ENCODE data around the gene YDJC. TPM values are rescaled to one million over a fixed set of nuclear protein-coding genes. Genes with fewer than 3 reads are reported as not detected.
"Not testable (repeated sequence)": the region's sequence is repeated elsewhere in the genome, so short reads cannot be mapped to it uniquely, and the experiment has no call there.

The YDJC gene
- total RNA-seq, 1 donor from 2014 or later: 34.8 TPM

DNA sequence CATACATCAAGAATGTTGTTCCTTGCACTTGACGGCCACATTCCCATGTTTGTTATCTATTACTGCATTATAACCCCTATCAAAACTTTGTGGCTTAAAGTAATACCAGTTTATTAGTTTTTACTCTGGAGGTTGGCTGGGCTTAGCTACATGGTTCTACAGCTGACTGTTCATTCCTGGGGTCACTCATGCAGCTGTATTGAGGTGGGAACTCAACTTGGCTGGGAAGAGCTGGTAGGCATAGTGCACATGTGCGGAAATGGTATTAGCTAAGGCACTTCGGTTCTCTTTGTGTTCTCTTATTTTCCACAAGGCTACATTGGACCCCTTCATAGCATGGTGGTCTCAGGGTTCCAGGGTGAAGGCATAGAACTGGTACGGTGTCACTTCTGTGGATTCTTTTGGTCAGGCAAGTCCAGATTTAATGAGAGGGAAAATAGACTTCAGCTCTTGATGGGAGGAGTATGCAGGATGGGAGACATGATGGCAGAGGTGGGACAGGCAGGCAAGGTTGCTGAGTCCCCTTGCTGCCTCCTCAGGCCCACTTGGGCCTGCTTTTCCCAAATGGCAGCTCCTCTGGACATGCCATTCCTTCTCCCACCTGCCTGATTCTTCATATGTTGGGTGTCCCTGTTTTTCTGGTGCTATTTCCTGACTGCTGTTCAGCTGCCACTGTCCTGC lies 16.1 kb downstream of the YDJC start:
- intact Hi-C loops (cut with micrococcal nuclease): loop anchor here (5.0 kb wide), 1 partner anchor 41 kb away; no protein-coding TSS in a partner anchor

DNA sequence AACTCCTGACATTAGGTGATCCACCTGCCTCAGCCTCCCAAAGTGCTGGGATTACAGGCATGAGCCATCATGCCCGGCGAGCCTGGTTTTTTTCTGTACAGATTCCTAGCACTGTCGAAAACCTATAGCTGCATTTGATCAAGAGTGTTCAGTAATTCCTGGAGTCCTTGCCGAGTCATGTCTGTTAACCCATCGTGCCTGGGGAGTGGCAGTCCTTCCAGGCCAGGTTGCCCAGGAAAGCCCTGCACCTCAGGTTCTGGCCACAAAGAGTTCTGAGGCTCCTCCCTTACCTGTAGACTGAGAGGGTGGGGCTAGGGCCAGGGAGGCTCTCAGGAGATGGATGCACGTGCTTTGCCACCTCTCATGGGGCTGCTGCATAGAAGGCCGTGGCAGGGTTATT lies 17.0 kb downstream of the YDJC start:
- intact Hi-C loops (cut with micrococcal nuclease): loop anchor here (5.0 kb wide), 1 partner anchor 41 kb away; no protein-coding TSS in a partner anchor

DNA sequence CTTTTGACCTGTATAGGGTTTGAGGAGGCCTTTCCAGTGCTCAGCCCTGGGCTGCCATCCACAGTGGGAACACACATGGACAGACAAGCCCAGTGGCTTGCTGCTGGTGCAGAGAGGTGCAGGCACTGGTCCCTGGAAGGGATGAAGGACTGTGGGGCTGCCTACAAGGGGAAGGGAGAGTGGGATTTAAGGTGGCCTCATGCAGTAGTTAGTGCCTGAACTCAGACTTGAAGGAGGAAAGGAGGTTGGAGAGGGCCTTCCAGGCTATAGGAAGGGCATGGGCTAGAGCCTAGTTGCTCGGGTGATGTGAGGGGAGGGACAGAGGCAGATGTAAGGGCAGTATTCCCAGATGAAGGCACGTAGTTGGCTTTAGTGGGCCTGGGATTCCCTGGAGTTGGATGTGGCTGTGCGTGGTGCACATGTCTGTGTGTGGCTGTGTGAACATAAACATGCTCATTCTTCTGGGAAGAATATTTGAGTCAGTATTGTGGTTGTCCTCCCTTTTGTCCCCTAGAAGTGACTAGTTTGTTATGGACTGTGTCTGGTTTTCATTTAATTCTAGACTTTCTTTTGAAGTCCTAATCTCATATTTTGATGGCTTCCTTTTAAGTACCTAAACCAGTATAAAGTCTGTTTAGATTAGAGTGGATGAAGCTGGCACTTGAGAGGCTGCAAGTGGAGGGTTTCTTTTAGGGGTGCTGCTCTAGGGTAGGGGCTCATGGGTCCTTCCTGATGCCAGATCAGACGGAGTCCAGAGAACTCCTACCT lies 18.4 kb downstream of the YDJC start:
- intact Hi-C loops (cut with micrococcal nuclease): loop anchor here (5.0 kb wide), 1 partner anchor 39 kb away; no protein-coding TSS in a partner anchor

DNA sequence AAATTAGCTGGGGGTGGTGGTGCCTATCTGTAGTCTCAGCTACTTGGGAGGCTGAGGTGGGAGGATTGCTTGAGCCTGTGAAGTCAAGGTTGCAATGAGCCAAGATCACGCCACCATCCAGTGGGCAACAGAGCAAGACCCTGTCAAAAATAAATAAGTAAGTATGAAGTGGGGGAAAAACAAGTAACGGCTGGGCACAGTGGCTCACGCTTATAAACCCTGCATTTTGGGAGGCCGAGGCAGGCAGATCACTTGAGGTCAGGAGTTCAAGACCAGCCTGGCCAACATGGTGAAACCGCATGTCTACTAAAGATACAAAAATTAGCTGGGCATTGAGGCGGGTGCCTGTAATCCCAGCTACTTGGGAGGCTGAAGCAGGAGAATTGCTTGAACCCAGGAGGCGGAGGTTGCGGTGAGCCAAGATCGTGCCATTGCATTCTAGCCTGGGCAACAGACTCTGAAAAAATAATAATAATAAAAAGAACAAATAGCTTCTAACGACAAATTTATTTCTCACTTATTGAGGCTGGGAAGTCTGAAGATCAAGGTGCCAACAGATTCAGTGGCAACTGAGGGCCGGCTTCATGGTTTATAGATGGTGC lies 20.2 kb downstream of the YDJC start:
- intact Hi-C loops (cut with micrococcal nuclease): loop anchor here (5.0 kb wide), 1 partner anchor 37 kb away; no protein-coding TSS in a partner anchor

DNA sequence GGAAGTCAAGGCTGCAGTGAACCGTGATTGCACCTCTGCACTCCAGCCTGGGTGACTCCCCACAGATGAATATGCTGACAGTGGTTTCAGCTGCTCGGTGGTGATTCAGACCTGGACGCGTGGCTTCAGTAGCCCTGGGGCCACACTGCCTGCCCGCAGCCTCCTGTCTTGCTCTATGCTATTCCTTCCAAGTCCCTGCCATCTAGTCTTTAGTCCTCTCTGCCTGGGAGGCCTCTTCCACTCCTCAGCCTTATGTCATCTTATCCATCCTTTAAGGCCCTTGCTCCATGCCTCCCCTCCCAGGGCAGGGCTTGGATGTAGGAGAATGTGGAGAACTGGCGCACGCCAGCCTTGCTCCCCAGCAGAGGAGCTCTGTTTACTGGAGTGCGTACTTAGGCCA lies 23.0 kb downstream of the YDJC start:
- intact Hi-C loops (cut with micrococcal nuclease): no loop called here

DNA sequence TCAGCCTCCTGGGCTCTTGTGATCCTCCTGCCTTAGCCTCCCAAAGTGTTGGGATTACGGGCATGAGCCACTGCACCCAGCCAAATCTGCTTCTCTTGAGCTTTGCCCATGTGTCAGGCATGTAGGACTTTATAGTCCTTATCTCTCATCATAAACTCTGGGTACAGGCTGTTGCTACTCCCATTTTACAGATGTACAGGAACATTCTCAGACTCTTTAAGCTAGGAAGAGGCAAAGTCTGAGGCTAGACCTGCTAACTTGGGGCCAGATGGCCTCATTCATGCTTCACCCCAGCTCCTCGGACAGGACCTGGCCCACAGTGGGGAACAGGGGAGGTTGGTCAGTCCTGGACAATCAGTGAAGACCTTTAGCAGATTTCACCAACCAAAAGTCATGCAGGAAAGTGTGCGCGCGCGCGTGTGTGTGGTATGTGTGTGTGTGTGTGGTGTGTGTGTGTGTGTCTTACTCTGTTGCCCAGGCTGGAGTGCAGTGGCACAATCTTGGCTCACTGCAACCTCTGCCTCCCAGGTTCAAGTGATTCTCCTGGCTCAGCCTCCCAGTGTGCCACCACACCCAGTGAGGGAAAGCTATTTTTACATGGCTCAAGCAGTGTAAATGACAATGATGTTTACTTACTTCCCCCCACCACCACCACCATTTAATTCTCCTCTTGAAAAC lies 23.8 kb downstream of the YDJC start:
- intact Hi-C loops (cut with micrococcal nuclease): no loop called here

DNA sequence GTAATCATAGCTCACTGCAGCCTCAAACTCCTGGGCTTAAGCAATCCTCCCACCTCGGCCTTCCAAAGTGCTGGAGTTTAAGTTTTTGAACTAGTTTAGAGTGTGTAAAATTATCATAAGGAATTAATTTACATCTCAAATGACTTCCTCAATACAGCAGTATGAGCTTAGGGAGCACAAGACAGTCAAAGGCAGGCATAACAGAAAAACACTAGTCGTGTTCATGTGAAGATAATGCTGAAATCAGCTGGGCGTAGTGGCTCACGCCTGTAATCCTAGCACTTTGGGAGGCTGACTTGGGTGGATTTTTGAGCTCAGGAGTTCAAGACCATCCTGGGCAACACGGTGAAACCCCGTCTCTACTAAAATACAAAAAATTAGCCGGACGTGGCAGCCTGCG lies 25.8 kb downstream of the YDJC start:
- intact Hi-C loops (cut with micrococcal nuclease): no loop called here

DNA sequence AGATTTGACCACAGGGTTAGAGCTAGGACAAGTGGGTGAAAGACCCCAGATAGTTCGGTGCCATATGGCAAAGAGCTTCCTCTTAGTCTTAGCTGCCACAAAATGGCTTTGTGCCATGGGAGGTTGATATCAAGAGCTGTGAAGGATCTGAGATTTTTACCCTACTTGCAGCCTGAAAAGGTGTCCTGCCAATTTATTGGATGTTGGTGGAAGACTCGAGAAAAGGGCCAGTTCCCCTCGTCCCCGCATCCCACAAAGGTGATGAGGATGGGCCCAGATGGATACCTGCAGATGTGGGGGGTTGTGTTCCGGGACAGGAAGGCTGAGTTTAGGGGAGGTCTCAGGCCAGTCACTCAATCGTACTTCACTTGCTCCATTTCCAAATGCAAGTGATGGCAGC lies 27.2 kb downstream of the YDJC start:
- intact Hi-C loops (cut with micrococcal nuclease): no loop called here

DNA sequence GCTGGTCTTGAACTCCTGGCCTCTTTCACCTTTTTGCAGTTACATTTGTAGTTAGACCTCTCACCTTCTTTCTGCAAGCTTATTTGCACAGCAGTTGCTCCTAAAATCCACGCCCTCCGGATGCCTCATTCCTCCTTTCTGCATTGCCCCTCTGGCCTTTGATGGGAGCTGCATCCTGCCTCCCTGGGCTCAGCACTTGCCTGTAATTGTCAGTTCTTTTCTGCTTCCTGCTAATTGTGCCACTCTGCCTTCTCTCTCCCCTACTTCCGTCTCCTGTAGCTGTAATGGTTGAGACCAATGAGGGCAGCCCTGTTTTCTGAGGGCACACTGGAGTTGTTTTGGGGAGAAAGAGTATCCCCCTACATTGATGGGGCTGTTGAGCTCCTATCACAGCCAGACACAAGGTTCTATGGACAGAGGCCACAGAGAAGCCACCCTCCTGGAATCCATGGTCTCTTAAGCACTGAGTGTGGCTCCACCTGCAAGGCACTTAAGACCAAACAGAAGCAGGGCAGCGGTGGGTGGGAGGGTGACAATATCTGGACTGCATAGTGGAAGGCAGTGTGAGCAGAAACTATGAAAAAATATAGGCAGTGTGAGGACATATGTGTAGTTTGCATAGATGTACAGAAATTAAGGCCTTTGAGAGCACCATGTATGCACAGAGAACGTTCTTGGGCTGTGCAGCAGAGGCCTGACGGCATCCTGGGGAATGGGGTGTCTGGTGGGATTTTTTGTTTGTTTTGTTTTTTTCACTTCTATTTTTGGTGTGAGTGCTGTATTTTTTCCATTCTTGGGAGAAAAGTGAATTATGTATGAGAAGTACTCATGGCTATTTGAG lies 30.5 kb downstream of the YDJC start:
- intact Hi-C loops (cut with micrococcal nuclease): no loop called here

DNA sequence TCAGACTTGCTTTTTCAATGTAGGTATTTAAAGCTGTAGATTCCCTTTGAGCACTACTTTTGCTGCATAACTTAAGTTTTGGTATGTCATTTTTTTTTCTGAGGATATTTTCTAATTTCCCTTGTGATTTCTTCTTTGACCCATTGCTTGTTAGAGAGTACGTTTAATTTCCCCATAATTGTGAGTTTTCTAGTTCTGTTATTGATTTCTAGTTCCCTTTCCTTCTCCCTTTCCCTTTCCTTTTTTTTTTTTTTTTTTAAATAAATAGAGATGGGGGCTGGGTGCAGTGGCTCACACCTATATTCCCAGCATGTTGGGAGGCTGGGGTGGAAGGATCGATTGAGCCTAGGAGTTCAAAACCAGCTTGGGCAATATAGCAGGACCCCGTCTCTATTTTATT lies 31.5 kb downstream of the YDJC start:
- intact Hi-C loops (cut with micrococcal nuclease): no loop called here

DNA sequence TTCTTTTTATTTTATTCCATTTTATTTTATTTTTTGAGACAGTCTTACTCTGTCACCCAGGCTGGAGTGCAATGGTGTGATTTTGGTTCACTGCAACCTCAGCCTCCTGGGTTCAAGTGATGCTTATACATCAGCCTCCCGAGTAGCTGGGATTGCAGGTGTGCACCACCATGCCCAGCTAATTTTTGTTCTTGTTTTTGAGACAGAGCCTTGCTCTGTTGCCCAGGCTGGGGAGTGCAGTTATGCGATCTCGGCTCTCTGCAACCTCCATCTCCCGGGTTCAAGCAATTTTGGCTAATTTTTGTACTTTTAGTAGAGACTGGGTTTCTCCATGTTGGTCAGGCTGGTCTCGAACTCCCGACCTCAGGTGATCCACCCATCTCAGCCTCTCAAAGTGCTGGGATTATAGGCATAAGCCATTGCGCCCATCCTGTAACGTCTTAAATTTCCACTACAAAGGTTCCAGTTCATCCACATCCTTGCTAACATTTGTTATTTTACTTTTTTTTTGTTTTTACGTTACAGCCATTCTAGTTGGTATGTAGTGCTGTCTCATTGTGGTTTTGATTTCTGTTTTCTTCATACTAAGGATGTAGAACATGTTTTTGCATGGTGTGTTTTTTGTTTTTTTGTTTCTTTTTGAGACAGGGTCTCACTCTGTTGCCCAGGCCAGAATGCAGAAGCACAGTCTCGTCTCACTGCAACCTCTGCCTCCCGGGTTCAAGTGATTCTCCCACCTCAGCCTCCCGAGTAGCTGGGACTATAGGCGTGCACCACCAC lies 33.3 kb downstream of the YDJC start:
- intact Hi-C loops (cut with micrococcal nuclease): not testable (repeated sequence)

DNA sequence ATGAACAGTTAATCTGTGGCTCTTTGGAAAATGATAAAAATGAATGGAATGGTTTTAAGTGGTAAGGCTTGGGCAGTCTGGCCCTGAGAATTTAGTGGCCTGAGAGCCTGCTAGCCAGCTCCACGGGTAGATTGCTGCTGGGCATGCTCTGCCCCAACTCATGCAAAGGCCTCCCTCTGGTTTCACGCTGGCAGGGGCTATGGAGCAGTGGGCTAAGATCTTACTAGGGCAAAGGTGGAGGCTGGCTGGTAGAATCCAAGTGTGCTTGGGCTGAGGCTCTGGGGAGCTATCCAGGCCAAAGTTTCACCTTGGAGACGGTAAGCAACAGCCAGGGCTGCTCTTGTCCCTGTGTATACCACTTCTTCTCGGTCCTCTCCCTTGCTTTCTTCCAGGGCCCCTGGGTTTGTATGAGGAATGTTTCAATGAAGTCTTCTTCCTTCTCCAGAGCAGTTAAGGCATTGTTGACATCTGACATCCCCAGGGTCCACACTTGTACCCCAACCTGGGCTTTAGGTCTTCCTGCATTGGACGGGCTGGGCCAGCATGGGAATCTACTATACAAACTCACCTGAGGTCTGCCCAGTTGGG lies 34.9 kb downstream of the YDJC start:
- intact Hi-C loops (cut with micrococcal nuclease): no loop called here

DNA sequence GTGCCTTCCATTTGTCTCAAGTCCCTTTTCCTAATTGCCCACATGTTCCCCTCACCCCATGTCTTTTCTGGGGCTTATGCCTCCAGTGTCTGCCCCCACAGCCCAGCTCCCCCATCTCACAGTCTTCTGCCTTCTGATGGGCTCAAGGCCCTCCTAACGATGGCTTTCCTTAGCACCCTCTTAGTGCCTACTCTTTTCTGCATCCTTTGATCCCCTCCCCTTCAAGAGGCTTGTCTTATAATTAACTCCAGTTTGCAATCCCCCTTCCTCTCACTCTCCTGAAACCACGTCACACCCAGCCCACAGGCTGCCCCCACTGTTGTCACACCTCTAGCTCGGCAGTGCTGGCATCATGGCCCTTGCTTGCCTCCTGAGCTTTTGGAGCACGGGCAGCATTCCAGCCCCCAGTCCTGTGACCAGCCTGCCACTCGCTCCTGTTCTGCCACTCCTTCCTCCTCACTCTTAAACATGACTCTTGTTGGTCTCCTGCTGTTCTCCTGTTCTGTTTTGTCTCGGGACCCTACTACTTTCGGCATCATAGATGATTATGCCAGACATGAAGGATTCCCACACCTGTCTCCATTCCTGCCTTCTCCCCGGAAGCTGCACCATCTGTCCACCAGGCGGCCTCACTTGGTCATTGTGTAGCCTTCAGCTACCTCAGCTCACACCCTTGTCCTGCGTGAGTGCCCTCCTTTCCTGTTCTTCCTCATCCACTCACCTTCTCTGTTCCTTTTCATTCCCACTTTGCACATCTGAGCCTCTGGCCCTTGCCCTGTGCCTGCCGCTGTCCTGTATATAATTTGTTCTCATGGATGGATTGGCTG lies 36.2 kb downstream of the YDJC start:
- intact Hi-C loops (cut with micrococcal nuclease): no loop called here

DNA sequence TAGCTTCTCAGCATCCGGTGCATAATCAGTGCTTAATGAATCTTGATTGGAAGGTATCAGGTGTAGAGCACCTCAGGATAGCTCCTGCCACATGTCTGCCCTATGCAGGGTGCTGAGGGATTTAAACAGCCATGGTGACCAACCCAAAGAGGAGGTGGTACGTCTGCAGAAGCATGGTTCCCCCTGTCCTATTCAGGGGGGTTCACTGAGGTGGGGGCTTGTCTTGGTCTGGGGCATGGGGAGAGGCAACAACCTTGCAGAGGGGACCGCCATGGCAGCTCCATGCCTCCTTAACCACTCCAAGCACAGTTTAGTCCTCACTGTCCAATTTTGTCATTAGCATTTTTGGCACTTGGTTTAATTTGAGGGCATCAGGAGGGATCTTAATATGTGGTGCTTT lies 37.4 kb downstream of the YDJC start:
- intact Hi-C loops (cut with micrococcal nuclease): no loop called here

DNA sequence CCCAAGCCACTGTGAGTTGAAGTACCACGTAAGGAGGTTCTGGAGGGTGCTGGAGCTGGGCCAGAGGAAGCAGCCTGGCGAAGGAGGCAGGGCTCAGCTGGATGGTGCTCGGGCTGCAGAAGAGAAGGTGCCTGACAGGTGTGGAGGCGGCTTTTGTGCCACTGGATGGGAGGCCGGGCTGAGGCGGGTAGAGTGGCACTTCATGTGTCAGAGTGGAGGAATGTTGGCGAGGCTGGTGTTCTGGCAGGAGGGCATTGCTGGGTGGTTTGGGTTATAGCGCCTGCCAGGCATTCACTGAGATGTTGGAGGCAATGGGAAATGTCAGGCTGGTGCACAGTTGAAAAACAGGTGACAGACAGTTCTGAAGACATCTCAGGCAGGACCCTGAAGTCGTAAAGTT lies 38.1 kb downstream of the YDJC start:
- intact Hi-C loops (cut with micrococcal nuclease): no loop called here

DNA sequence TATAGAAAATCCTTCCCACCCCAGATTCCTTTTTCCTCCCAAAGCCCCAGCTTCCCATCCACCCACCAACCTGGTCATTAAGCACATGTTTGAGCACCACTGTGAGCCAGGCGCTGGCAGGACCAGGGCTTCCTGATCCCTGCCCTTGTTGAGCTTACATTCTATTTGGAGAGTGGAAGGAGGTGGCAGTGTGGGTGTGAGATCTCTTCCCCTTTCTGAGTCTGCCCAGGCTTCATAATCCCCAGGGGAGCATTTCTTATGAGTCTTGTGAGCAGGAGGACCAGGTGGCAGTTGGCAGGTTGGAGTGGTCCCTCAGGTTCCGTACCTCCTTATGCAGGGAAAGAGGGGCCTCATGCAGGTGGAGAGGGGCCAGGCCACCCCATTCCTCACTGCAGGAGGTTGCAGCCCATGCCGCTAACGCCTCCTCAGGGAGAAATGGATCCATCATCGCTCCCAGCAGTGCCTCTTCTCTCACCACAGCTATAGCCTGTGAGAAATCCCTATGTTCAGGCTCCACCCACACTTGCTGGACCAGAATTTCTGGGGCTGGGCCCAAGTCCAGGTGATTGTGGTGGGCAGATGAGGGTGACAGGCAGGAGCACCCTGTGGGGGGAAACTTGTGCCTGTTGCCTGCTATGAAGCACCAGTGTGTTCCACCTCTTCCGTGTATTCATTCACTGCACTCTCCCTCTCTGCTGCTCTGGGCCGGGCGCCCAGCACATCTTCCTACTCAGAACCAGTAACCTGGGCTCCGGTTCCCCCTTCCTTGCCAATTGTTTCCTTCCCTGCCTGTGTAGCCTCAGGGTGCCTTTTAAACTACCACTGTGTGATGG lies 38.8 kb downstream of the YDJC start:
- intact Hi-C loops (cut with micrococcal nuclease): no loop called here

DNA sequence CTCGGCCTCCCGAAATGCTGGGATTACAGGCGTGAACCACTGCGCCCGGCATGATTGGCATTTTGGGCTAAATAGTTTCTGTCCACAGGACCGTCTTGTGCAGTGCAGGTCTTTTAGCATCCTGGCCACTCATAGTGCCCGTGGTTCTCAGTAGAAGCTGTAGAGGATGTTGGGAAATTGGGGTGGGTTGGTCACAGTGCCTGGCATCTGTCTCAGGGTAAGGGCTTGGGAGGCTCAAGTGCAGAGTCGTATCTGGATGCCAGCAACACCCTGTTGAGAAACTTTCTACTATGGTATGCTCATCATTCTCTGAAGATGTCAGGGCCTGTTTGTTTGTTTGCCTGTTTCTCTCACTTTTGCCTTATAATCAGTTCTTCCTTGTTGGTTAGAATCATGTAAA lies 40.4 kb downstream of the YDJC start:
- intact Hi-C loops (cut with micrococcal nuclease): no loop called here

Measured in T-helper 1 cell treated with Interleukin-12 subunit alpha and Interleukin-12 subunit beta and Interleukin-4 antibody, amounts not matched to agents 30 ng/mL and 1 ng/mL, for 36 hours (primary cell).